ENCODE results near the gene PPP1R16B. TPM values are rescaled to one million over a fixed set of nuclear protein-coding genes. Genes with fewer than 3 reads are reported as not detected.

Gene PPP1R16B
- total and polyA plus RNA-seq, 2 of the 8 experiments (the other 6 are each of a cell fraction or from before 2014, with no cell fraction given): 2.6 to 8.9 TPM

GRCh38 chr20:38836991-38837390 is 31.5 kb downstream of the PPP1R16B start:
- Histone ChIP-seq H3K4me2 (ENCODE audit: insufficient read depth in 1 of 2, low read depth in 2 of 2, low read length in 2 of 2) (no peak overlapping the region), H2BK20ac (ENCODE audit: low read length) (no peak overlapping the region), H3K23me2 (ENCODE audit: low read depth, low read length) (no peaks in the 10 kb centered on the region), H3K56ac (replicated peaks; ENCODE audit: insufficient read length, low read depth, low read length) (no peak overlapping the region), H2BK5ac (ENCODE audit: low read depth, low read length) (no peak overlapping the region), H2BK120ac (replicated peaks; ENCODE audit: low read depth, low read length) (no peak overlapping the region), H2BK12ac (ENCODE audit: low read depth, low read length) (no peak overlapping the region), H3K18ac (ENCODE audit: extremely low read depth, low read length) (no peak overlapping the region), H3K27me3 (replicated peaks in 1 of 4; ENCODE audit: control insufficient read depth in 3 of 4, extremely low read depth in 1 of 4, insufficient read depth in 3 of 4, low read length in 3 of 4) (no peaks in the 10 kb centered on the region), H3K4me1 (replicated peaks in 1 of 4; ENCODE audit: control insufficient read depth in 3 of 4, insufficient read depth in 4 of 4, low read length in 3 of 4) (peaks cover 0 to 6% (median 3%) of the 10 kb centered on the region in 4 experiments; a peak in 1 of 7 replicates), H2AFZ (ENCODE audit: low read length) (no peak overlapping the region), H3K9me3 (ENCODE audit: insufficient read depth in 2 of 2, low read depth in 1 of 2, low read length in 1 of 2) (no peaks in the 10 kb centered on the region), H4K8ac (ENCODE audit: extremely low read depth, insufficient read depth, low read length) (no peak overlapping the region), H3K4ac (replicated peaks; ENCODE audit: insufficient read length, low read depth, low read length) (no peak overlapping the region), H2BK15ac (ENCODE audit: low read length) (no peak overlapping the region), H3K14ac (ENCODE audit: insufficient read length) (no peak overlapping the region), H3K79me1 (ENCODE audit: low read depth, low read length) (no peaks in the 10 kb centered on the region; the same call in 1 of the 2 replicates), H3K9ac (replicated peaks in 1 of 4; ENCODE audit: extremely low read depth in 1 of 4, low read depth in 3 of 4, low read length in 3 of 4) (no peak overlapping the region), H3K36me3 (ENCODE audit: control insufficient read depth in 2 of 4, insufficient read depth in 4 of 4, low read length in 3 of 4) (no peaks in the 10 kb centered on the region), H3K79me2 (ENCODE audit: control insufficient read depth in 1 of 2, insufficient read depth in 2 of 2, low read length in 2 of 2) (no peaks in the 10 kb centered on the region), H4K20me1 (replicated peaks in 1 of 2; ENCODE audit: control insufficient read depth in 1 of 2, insufficient read depth in 2 of 2, low read length in 2 of 2) (no peaks in the 10 kb centered on the region), H2AK5ac (ENCODE audit: low read depth, low read length) (no peak overlapping the region), H3K27ac (ENCODE audit: low read depth, low read length) (no peak overlapping the region), H3K23ac (ENCODE audit: insufficient read length) (no peak overlapping the region), H4K5ac (ENCODE audit: insufficient read length, low read depth, low read length) (no peak overlapping the region), H3K4me3 (ENCODE audit: extremely low read depth in 1 of 4, insufficient read depth in 2 of 4, low read depth in 3 of 4, low read length in 4 of 4) (no peak overlapping the region), H4K91ac (replicated peaks; ENCODE audit: insufficient read length, low read length) (no peak overlapping the region)
- FAIRE-seq: no peak
- TF ChIP-seq POU5F1 (IDR thresholded peaks at IDR 0.05; ENCODE audit: low read depth, low read length) (no peak), MAX (IDR thresholded peaks at IDR 0.05) (no peak), BCL11A (IDR thresholded peaks at IDR 0.05; ENCODE audit: low read depth in 2 of 2, low read length in 2 of 2) (no peak), SP1 (IDR thresholded peaks at IDR 0.05; ENCODE audit: low read depth, low read length) (no peak), JUN (IDR thresholded peaks at IDR 0.05; ENCODE audit: low read depth, low read length) (no peak), EZH2 (IDR thresholded peaks at IDR 0.05; ENCODE audit: low read depth, low read length, severe bottlenecking) (no peak), GABPA (IDR thresholded peaks at IDR 0.05; ENCODE audit: borderline replicate concordance, insufficient read depth, low read length) (no peak), POLR2A (IDR thresholded peaks at IDR 0.05; ENCODE audit: control extremely low read depth in 1 of 2, low read depth in 2 of 2, low read length in 2 of 2) (no peak)
- POLR2A ChIA-PET (ENCODE audit: partially characterized antibody): interaction anchor here (0.8 to 1.5 kb wide), 3 partner anchors 9 to 31 kb away, joined by 3 to 5 read pairs (median 3); partner anchors contain the start of gene PPP1R16B
- WGBS, 2 experiments (ENCODE audit: extremely low coverage in 1 of 2, insufficient coverage in 1 of 2, insufficient read length in 1 of 2, insufficient replicate concordance in 2 of 2, low coverage in 1 of 2, low lambda C conversion rate in 2 of 2, missing lambda C conversion rate in 1 of 2): 90% methylated on average over 4 of the region's 4 CpGs; no CpG with 5 or more reads in 1 of the 2 experiments
- DNase-seq (ENCODE audit: low read depth in 1 of 2, low spot score in 2 of 2): no peak
- CTCF ChIA-PET (ENCODE audit: partially characterized antibody): interaction anchor here (1.6 to 2.3 kb wide), 2 partner anchors 56 to 58 kb away, joined by 6 to 9 read pairs; no protein-coding TSS in a partner anchor
